ENCODE results near the gene TMX2.

DNA sequence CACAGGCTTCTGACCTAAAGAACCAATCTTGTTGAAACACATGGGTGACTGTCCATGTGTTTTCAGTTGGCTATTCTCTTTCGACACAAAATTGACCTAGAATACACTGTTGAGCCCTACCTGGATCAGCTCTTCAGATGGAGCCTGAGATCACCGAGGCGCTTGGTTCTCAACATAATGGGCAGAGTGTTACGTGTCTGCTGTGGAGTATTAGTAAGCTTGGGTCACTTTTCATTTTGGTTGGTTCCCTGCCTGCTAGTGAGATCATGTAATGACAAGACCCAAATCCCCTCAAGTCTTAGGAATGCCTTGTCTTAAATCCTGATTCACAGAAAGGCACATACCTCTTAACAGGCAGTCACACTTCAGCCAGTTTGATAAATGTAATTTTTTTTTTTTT, 9.1 kb upstream of the TMX2 start:
- TF ChIP-seq EZH2phosphoT487 (IDR thresholded peaks at IDR 0.05; ENCODE audit: low read depth), result no peak
- TF ChIP-seq, protein P1, sequence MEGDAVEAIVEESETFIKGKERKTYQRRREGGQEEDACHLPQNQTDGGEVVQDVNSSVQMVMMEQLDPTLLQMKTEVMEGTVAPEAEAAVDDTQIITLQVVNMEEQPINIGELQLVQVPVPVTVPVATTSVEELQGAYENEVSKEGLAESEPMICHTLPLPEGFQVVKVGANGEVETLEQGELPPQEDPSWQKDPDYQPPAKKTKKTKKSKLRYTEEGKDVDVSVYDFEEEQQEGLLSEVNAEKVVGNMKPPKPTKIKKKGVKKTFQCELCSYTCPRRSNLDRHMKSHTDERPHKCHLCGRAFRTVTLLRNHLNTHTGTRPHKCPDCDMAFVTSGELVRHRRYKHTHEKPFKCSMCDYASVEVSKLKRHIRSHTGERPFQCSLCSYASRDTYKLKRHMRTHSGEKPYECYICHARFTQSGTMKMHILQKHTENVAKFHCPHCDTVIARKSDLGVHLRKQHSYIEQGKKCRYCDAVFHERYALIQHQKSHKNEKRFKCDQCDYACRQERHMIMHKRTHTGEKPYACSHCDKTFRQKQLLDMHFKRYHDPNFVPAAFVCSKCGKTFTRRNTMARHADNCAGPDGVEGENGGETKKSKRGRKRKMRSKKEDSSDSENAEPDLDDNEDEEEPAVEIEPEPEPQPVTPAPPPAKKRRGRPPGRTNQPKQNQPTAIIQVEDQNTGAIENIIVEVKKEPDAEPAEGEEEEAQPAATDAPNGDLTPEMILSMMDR (IDR thresholded peaks at IDR 0.05; ENCODE audit: low read depth, low read length), result no peak

Measured in OCI-LY3 (cell line).